ENCODE measurements around the gene MIEF2.

MIEF2 gene

GRCh38 chr17:18235743-18236256, 24.7 kb upstream of the MIEF2 start:
- peak; percentile 33 to 75 (median 61) for DNase-seq

DNA sequence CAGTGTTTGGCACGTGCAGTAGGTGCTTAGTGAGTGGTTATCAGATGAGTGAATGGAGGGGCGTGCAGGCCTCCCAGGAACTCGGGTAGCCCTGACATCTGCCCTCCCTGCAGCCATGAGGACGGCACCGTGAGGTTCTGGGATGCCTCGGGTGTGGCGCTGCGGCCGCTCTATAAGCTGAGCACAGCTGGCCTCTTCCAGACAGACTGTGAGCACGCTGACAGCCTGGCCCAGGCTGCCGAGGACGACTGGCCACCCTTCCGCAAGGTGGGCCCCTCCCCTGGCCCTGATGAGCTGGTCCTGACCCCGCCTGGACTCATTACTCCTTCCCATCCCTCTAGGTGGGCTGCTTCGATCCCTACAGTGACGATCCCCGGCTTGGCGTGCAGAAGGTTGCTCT, 24.0 kb upstream of the MIEF2 start:
- DNase-seq, result no peak

- DNase-seq, result no peak
These were observed 23.0 kb upstream of the MIEF2 start for GRCh38 chr17:18237461-18237860.

DNA sequence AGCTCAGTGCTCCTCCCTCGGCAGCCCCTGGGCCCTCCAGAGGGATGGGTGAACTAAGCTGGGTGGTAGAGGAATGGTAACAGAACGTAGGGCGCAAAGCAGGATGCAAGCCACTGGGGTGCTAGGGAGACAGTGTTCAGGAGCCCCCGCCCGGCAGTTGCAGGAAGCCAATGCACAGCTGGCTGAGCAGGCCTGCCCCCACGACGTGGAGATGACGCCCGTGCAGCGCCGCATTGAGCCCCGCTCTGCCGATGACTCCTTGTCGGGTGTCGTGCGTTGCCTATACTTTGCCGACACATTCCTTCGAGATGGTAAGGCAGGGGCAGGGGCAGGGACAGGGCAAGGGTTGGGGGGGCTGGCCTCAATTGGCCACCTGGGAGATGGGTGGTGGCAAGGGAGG, 22.2 kb upstream of the MIEF2 start:
- DNase-seq, result no peak

GRCh38 chr17:18240449-18240848, 20.0 kb upstream of the MIEF2 start:
- no peak for DNase-seq

DNA sequence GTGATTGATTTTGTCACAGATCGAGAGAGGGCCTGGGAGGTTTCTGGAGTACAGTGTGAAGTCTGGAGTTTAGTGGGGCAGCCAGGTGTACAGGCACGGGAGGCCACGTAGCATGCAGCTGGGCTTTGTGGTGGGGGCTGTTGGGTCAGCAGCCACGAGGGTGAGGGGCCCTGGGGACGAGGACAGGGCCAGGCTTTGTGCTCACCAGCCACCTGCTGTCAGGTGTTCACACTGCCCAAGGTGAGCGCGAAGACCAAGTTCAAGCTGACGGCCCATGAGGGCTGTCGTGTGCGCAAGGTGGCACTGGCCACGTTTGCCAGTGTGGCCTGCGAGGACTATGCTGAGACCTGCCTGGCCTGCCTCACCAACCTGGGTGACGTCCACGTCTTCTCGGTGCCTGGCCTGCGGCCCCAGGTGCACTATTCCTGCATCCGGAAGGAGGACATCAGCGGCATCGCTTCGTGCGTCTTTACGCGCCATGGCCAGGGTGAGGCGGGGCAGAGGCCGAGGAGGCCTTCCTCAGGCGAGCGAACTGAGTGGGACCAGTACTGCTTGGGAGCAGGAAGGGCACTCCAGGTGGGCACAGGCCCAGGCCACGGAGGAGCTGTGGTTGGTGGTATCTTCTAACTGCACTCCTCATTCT, 19.1 kb upstream of the MIEF2 start:
- DNase-seq, result no peak

- no peak for DNase-seq
These were observed 15.3 kb upstream of the MIEF2 start for GRCh38 chr17:18245038-18245776.

- DNase-seq, result no peak
These were observed 14.2 kb upstream of the MIEF2 start for GRCh38 chr17:18246109-18246725.

DNA sequence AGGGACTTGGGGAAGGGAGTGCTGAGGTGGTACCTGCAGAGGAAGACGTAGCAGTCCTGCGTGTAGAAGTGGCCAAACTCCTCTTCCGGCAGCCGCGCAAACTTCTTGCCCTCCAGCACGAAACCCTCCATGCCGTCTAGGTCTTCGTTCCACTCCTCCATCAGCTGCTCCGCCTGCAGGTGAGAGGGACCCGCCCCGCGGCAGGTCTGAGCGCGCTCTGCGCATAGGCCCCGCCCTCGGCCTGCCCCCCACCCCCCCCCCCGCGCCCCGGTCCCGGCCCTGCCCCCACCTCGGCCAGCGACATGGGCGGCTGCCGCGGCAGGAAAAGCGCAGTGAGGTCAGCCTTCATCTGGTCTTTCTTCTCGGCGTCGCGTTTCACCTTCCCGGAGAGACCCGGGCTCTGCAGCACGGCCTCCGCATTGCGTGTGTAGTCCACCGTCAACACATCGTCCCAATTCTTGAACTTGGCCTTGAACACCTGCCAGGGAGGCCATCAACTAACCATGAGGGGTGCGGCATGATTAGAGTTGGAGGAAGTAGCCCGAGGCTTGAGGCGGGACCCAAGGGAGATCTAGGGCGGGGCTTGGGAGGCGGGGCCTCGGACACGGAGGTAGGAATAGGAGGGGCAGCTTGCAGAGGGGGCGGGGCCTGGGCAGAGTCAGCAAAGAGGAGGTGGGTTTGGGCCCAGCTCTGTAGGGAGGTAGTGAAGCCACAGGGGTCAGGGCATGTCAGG, 13.4 kb upstream of the MIEF2 start:
- DNase-seq, result peak; percentile 45 to 76 (median 52)

- DNase-seq, result no peak
These were observed 12.9 kb upstream of the MIEF2 start for GRCh38 chr17:18247613-18248001.

DNA sequence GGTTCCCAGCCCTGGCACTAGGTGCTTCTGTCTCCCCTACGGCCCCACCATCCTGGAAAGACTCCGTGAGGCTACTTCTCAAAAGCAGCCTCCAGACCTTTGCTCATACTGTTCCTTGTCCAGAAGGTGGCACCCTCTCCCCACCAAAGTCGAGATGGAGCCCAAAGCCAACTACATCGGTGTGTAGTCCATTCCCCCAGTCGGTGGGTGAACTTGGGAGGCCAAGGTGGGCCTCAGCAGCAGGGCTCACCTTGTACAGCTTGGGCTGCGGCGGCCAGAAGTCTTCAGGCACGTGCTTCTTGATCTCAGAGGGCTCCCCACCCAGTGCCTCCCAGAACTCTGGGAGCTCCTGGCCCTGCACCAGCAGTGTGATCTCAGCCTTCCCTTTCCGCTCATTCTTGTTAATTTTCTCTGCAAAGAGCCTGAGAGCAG, 12.1 kb upstream of the MIEF2 start:
- peak; percentile 67 to 74 (median 74) for DNase-seq

DNA sequence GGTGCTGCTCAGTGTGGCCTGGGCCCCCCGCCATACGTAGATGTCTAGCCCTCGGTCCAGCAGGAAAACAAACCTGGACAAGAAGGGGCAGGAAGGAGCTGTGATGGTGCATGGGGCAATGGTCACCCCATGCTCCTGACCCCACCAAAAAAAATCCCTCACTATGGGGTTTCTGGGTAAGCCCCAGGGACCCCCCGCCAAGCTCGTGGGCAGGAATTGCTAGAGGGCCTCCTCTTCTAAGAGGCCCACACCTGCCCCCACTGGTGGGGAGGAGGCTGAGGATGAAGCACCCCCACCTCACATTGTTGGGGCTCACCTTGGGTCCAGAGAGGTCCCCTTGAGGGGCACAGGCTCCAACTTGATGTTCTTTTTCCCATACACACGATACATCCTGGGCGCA, 11.7 kb upstream of the MIEF2 start:
- DNase-seq, result no peak

- no peak for DNase-seq
These were observed 10.2 kb upstream of the MIEF2 start for GRCh38 chr17:18250259-18250658.

GRCh38 chr17:18250708-18251107, 9.8 kb upstream of the MIEF2 start:
- no peak for DNase-seq

DNA sequence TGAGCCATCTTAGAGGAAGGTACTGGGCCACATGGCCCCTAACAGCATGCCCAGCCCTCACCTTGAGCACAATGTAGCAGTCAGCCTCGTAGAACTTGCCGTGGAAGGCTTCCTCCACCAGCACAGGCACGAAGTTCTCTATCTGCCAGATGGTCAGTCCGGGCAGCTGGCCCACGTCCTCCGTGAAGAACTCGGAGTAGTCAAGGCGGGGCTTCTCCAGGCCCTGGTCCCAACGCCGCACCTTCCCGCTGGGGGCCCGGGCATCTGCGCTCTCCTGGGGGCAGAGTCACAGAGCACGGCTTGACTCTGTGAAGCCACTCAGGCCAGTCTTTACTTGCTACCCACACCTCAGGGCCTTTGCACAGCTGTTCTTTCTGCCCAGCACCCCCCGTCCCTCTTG, 9.3 kb upstream of the MIEF2 start:
- no peak for DNase-seq

DNA sequence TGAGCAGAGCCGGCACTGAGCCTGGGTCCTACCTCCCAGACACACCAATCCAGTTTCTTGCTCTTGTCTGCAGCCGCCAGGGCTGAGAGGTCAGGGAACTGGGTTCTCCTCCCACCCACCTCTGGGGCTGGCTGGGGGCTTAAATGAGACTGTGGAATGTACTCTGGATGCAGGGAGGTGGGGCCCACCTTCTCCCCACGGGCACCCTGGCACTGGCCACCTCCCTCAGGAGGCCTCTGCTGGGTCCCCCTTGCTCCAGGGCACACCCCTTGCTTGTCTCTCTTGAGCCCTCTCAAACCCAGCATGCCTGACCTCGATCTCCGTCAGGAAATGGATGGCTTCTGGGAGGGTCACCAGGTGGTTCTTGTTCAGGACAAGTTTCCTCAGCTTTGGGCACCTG, 8.3 kb upstream of the MIEF2 start:
- DNase-seq, result no peak

- DNase-seq, result no peak
These were observed 7.1 kb upstream of the MIEF2 start for GRCh38 chr17:18253187-18253884.

GRCh38 chr17:18253947-18254821, 6.3 kb upstream of the MIEF2 start:
- no peak for DNase-seq

DNA sequence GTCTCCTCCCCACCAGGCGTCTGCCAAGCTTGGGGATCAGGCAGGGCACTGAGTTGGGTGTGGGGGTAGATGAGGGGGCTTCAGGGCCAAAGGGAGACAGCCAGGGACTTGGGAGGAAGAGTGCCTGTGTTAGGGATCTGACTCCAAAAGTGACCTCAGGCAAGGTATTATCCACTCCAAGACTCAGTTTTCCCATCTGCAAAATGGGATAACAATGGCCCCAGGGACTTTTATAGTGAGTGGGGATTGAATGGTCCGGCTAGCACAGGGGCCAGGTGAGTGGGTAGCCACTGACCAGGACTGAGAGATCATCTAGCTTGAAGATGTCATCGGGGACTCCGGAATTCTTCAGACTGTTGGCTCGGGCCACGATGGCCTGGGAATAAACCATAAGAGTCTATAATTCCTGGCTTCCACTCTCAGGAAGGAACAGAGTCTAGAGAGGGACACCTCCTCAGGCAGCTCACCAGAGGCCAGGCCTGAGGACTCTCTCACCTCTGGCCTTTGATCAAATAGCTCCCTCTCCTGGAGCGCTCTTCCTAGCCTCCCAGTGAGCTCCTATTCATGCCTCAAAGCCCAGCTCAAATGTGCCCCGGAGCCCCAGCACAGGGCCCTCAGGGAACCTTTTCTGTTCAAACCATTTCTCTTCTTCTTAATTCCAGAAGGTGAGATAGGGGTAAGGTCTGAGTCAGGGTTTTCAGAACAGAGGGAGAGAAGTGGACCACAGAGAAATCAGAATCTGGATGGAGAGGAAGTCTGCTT, 5.4 kb upstream of the MIEF2 start:
- no peak for DNase-seq

- DNase-seq, result no peak
These were observed 4.1 kb upstream of the MIEF2 start for GRCh38 chr17:18256351-18256750.

DNA sequence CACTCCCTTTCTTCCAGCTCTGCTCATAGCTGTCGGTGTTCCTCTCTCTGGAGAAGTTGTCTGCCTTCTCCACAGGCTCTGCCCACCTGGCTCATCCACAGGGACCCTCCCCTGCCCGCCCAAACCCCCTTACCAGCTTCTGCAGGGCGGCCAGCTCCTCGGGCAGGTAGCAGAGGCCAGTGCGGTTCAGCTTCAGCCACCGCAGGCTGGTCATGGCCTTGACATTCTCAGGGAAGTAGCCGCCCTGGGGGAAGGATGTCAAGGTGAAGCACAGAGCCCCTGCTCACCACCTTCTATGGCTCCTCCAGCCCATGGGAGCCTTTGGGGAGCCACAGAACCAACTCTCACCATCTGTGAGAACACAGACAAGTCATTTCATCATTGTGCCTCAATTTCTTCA, 3.7 kb upstream of the MIEF2 start:
- no peak for DNase-seq

Measured in suppressor macrophage (primary cell).